Femur (tissue), 1 donor: ENCODE data around the gene CYP2C18.
"Not testable (repeated sequence)": the region's sequence is repeated elsewhere in the genome, so short reads cannot be mapped to it uniquely, and the experiment has no call there.

Experiments used
- DNase-seq: peaks from one replicate; pipeline ENCODE4 v3.0.0-alpha.2; 2017

Gene CYP2C18

DNA sequence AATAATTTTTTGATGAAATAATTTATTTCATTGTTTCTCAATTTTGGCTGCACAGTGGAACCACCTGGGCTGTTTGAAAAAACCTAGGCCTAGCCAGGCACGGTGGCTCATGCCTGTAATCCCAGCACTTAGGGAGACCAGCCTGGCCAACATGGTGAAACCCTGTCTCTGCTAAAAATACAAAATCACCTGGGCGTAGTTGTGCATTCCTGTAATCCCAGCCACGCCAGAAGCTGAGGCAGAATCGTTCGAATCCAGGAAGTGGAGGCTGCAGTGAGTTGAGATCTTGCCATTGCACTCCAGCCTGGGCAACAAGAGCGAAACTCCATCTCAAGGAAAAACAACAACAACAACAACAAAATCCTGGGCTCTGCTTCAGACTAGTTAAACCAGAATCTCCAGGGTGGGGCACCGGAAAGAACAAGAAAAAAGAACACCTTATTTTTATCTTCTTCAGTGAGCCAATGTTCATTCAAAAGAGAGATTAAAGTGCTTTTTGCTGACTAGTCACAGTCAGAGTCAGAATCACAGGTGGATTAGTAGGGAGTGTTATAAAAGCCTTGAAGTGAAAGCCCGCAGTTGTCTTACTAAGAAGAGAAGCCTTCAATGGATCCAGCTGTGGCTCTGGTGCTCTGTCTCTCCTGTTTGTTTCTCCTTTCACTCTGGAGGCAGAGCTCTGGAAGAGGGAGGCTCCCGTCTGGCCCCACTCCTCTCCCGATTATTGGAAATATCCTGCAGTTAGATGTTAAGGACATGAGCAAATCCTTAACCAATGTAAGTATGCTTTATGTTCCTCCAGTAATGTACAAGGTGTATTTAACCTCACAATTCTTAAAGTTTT lies at the start of gene CYP2C18:
TSS of gene CYP2C18 (plus strand) at position 516 of the 841 bp plus-strand sequence. CDS start at position 607, 91 bp downstream.
- DNase-seq = no peak

DNA sequence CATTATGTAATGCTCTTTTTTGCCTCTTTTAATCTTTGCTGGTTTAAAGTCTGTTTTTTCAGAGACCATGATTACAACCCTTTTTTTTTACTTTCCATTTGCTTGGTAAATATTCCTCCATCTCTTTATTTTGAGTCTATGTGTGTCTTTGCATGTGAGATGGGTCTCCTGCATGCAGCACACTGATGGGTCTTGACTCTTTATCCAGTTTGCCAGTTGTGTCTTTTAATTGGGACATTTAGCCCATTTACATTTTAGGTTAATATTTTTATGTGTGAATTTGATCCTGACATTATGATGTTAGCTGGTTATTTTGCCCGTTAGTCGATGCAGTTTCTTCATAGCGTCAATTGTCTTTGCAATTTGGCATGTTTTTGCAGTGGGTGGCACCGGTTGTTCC lies 45.4 kb upstream of the CYP2C18 start:
- not testable (repeated sequence) for DNase-seq

DNA sequence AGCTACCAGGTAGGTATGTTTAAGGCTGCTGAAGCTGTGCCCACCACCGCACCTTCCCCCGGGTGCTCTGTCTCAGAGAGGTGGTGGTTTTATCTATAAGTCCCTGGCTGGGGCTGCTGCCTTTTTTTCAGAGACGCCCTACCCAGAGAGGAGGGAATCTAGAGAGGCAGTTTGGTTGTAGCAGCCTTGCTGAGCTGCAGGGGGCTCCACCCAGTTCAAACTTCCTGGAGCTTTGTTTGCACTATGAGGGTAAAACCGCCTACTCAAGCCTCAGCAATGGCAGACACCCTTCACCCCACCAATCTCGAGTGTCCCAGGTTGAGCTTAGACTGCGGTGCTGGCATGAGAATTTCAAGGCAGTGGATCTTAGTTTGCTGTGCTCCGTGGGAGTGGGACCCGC lies 43.6 kb upstream of the CYP2C18 start:
- DNase-seq = no peak

DNA sequence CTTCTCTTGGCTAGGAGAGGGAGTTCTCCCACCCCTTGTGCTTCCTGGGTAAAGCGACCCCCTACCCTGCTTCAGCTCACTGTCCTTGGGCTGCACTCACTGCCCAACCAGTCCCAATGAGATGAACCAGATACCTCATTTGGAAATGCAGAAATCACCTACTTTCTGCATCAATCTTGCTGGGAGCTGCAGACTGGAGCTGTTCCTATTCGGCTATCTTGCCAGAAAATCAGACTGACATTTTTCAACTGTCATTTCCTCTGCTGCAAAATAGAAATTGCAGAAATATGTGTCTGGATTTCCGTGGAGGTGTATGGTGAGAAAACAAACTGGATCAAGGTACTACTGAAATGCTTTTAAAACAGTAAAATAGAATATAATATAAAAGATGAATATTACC lies 43.0 kb upstream of the CYP2C18 start:
- no peak for DNase-seq

DNA sequence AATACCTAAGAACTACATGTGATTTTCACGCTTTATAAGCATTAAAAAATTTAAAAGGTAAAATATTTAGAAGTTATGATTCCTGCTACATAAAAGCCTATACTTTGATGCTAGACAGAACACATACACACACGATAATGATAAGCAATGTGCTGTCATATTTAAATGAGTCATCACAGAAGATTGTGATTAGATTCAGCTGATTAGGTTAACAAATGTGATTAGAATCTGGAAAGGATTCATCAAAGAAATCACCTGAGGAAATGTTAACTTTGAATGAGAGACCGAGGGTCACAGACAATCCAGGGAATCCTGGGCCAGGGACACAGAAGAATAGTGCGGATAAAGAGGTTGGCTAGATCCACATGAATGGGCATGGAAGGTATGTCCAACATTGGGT lies 42.0 kb upstream of the CYP2C18 start:
- DNase-seq = no peak

DNA sequence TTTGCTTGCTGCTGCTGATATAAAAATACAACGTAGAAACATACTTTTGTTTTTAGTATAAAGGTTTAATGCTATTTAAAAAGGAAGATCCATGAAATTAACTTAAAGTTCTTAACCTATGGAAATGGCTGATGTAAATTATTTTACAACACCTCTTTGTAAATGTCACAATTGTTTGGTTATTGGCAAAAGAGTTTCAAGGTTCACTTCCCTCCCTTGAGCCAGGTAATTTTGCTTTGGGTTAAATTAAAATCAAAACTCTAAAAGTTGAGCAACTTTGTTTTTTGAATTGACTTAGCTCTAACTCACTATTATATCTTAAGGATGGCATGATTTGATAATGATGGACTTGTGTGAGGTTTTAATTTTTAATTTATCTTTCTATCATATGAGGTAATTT lies 39.2 kb upstream of the CYP2C18 start:
- DNase-seq = no peak

DNA sequence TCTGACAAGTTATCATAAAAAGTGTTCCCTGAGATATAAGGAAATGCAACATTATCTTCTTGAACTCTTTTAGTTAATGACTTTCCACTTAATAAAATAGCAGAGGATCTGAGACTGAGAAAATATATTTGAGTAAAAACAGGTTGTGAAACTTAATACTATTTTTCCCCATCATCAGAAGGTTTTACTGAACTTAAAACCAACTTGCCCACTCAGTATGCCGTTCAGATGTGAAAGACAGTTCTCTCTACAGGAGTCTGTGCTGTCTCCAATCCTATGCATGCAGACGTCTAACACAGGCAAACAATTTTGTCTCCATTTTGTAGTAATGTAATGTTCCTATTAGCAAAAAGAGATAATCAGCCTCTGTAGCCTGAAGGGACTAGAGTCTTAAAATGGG lies 38.2 kb upstream of the CYP2C18 start:
- no peak for DNase-seq

DNA sequence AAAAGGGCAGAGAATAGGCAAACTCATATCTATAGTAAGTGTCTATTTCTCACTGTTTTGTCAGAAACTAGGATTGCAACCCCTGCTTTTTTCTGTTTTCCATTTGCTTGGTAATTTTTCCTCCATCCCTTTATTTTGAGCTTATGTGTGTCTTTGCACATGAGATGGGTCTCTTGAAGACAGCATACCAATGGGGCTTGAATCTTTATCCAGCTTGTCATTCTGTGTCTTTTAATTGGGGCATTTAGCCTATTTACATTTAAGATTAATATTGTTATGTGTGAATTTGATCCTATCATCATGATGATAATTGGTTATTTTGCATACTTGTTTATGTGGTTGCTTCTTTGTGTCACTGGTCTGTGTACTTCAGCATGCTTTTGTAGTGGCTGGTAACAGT lies 28.3 kb upstream of the CYP2C18 start:
- DNase-seq = not testable (repeated sequence)

DNA sequence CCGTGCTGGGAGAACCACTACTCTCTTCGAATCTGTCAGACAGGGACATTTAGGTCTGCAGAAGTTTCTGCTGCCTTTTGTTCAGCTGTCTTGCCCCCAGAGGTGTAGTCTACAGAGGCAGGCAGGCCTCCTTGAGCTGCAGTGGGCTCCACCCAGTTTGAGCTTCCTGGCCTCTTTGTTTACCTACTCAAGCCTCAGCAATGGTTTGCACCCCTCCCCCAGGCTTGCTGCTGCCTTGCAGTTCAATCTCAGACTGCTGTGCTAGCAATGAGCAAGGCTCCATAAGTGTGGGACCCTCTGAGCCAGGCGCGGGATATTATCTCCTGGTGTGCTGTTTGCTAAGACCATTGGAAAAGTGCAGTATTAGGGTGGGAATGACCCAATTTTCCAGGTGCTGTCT lies 20.5 kb upstream of the CYP2C18 start:
- DNase-seq = not testable (repeated sequence)

DNA sequence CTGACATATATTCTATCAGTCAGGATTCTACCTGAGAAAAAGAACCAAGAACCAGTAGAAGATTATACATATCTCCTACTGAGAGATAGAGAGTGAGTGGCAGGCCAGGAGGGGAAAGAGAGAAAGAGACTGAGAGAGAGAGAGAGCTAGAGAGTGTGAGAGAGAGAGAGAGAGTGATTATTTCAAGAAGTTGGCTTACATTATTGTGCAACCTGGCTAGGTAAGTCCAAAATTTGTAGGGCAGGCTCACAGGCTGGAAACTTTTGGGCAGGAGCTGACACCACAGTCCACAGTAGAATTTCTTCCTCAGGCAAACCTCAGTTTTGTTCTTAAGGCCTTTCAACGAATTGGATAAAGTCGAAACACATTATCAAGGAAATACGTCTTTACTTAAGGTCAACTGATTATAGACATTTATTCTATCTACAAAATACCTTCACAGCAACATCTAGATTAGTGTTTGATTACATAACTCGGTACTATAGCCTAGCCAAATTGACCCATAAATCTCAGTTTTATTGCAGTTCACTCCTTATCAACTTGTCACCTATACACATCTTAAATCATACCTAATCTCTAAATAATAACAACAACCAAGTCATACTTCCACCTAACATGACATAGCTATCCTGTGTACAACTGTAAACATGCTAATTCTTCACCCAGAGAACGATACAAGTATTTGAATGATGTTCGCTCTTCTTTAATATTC lies 17.0 kb upstream of the CYP2C18 start:
- no peak for DNase-seq

DNA sequence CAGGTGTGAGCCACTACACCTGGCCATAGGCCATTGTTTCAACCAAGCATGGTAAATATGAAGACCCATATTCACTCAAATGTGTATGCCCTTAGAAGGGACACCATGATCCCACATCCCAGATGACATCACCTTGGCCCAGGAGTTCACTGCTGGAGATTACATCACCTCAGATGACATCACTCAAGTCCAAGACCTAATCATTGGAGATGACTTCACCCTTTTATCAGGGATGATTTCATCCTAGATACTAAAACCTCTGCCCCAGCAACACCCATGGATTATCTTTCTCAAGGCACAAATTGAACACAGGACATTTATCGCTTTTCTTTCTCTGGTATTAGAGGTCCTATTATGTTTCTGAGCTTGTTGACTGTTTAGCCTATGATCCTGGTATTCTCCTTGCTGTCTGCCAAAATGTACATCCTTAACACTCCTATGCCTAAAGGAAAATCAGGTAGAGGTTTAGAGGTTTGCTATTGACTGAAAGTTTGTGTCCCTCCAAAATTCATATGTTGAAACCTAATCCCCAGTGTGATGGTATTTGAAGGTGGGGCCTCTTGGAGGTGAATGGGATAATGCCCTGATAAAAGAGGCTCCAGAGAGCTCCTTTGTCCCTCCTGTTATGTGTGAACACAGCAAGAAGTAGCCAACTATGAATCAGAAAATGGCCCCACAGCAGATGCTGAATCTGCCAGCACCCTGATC lies 9.8 kb upstream of the CYP2C18 start:
- DNase-seq = no peak

DNA sequence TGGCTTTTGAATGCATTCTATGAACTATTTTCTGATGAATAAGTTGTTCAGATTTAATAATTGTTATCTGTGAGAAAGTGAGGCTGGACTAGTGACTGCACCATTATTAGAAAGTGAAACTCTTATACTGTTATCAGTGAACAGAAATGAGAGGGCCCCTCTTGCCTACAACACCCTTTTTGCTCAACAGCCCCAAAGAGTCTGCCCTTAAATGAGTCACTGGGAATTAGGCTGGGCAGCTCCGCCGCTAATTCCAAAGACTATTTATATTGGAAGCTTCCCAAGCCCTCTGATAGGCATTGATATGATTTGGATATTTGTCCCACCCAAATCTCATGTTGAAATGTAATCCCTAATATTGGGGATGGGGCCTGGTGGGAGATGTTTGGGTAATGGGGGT lies 7.0 kb upstream of the CYP2C18 start:
- no peak for DNase-seq

DNA sequence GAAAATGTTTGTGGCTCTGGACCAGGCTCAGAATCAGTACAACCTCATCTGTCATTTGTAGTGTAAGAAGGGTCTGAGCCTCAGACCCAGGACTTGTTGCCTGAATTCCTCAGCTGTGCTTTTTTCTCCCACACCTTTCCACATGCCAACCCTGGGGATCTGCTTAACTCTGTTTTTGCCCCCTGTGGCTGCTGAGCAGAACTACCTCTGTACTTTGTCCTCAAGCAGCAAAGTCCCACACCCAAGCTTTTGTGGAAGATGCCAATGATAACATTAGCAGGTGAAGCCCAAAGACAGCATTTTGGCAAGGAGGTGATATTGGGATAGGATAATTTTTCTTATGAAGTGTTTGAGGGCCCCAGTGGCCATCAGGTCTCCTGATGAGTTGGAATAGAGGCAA lies 5.8 kb upstream of the CYP2C18 start:
- no peak for DNase-seq

DNA sequence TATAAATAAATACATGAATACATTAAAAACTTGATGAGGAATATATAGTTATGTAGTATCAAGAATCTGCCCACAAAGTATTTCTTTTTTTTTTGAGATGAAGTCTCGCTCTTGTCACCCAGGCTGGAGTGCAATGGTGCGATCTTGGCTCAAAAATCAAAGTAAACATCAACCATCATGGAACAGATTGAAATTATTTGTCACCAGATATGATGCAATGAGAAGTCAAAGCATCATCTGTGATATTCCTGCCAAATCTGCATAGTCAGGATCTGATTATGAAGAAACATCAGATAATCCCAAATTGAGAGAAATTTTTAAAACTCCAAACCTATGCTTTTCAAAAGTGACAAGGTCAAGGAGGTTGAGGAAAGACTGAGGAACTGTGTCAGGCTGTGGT lies 5.1 kb upstream of the CYP2C18 start:
- DNase-seq = no peak

DNA sequence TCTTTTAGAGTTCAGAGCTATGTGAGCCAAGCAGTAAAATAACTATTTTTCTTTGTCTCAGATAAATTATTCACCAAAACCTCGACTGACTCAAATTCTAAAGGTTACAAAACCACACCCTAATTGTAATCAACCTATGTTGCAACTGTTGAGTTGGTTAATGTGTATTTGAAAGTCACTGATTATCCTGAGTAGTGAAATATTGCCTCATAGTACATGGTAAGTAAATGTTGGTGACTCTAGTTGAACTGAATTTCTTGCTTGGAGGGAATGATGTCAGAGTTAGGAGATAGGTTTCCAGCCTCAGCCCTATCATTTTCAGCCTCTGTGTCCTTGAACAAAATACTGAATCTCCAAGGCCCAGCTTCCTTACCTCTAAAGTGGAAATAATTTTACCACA lies 3.0 kb upstream of the CYP2C18 start:
- DNase-seq = no peak

DNA sequence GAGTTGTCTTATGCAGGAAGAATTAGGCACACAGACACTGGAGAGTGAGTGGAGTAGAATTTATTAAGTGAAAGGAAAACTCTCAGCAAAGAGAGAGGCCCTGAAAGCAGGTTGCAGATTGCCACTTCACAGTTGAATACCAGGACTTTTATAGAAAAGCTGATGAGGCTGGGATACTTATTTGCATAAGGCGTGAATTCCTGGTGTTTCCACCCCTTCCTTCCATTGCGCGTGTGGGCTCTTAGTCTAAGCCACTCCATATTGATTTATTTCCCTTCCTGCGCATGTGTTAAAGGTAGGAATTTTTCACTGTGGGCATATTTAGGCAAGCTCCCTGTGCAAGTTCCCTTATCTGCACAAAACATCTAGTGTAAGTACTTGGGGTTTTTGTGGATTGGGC lies 893 bp upstream of the CYP2C18 start:
- not testable (repeated sequence) for DNase-seq

DNA sequence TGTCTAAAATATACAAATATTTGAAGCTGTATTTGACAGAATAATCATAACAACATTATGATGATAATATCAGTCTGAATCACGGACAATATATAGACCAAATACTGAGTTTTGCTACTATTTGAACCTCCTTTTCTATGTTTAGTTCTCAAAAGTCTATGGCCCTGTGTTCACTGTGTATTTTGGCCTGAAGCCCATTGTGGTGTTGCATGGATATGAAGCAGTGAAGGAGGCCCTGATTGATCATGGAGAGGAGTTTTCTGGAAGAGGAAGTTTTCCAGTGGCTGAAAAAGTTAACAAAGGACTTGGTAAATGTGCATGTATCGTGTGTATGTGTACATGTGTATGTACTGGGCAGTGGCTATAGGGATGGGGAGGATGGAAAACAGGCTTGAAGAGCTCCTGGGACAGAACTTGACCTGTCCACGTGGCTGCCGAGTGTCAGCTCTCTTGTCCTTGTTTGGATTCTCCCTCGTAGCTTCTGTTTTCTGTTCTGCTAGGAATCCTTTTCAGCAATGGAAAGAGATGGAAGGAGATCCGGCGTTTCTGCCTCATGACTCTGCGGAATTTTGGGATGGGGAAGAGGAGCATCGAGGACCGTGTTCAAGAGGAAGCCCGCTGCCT lies 4.2 kb downstream of the CYP2C18 start:
- DNase-seq = no peak

DNA sequence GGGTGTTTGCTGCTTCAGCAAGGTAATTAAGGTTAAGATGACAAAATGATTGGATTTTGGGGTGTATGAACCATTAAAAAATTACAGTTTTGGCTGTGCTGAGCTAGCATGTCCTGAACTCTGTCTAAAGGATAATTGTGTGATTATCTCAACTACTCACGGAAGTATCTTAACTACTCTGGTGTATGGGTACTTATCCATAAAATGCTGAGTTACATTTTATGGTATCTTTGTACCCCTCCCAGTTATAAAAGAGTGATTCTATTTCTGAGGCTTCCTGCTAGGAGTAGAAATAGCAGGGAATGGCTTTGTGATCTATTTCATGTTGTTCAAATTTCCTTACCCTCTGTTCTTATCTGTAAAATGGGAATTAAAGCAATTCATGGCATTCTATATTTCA lies 22.6 kb downstream of the CYP2C18 start:
- no peak for DNase-seq

DNA sequence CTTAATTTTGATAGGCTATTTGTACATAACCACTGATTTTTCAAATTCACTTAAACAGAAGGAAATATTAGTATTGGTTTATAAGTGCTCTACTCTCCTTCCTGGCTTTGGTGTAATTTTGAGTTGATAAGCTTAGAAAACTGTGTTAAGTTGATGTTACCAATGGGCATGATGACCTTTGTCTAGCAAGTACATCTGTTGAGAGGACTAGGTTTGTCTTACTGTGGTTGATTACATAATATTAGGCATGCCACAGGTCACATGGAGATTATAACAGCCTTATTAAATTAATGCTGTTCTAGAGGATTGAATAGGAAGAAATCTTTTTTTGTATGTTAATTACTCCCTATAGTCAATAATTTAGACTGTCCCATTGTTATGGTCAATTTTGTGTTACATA lies 27.0 kb downstream of the CYP2C18 start:
- no peak for DNase-seq

DNA sequence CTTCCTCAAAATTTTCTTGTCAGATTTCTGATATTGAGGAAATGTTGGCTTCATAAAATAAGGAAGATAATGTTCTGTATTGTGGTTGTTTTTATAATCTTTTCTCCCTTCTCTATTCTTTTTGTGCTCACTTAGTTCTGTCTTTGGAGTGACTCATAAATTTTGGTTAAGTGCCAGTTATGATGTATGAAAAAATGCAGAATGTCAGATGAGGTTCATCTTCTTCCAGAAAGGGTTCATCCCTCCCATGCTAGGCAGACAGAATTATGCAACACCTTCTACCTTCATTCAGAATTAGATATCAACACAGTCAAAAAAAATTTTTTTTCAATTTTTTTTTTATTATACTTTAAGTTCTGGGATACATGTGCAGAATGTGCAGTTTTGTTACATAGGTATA lies 42.3 kb downstream of the CYP2C18 start:
- no peak for DNase-seq

DNA sequence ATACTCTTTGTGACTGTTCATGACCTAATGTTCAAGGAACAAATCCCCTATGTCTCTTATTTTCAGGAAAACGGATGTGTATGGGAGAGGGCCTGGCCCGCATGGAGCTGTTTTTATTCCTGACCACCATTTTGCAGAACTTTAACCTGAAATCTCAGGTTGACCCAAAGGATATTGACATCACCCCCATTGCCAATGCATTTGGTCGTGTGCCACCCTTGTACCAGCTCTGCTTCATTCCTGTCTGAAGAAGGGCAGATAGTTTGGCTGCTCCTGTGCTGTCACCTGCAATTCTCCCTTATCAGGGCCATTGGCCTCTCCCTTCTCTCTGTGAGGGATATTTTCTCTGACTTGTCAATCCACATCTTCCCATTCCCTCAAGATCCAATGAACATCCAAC lies 51.7 kb downstream of the CYP2C18 start:
- DNase-seq = no peak

DNA sequence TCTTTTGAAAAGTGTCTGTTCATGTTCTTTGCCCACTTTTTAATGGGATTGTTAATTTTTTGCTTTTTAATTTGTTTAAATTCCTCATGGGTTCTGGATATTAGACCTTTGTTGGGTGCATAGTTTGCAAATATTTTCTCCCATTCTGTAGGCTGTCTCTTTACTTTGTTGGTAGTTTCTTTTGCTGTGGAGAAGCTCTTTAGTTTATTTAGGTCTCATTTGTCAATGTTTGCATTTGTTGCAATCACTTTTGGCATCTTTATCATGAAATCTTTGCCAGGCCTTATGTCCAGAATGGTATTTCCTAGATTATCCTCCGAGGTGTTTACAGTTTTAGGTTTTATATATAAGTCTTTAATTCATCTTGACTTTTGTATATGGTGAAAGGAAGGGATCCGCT lies 55.1 kb downstream of the CYP2C18 start:
- no peak for DNase-seq

DNA sequence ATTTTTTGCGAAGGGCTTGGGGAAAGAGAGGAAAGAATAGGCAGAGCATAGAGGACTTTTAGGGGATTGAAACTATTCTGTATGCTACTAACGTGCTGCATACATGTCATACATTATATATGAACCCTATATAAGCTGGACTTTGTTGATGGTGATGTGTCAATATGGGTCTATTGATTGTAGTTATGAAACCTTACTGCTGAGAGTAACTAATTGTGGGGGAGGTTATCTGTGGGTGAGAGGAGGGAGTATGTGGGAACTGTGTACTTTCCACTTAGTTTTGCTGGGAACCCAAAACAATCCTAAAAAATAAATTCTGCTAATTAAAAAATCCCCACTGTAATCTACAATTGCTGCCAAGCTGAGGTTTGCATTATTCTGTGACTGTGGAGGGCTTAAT lies 63.6 kb downstream of the CYP2C18 start:
- DNase-seq = no peak
